GM21390 (cell line): Measurements from ENCODE around the gene DDX54.

Source experiments
- ATAC-seq: cut with Tn5 transposase; IDR thresholded peaks from one replicate; pipeline ENCODE4 v1.9.1; 2021; ENCODE audit not compliant: unreplicated experiment

Gene DDX54

GRCh38 chr12:113185180-113186032 lies at the start of gene DDX54, which contains the start of gene RITA1:
TSS of gene DDX54 (minus strand) at chr12:113185478. CDS start at chr12:113185451, 27 bp downstream.
TSS of gene RITA1 (plus strand) at chr12:113185721. CDS start at chr12:113186747, 1,026 bp downstream.
- peak; percentile 44 for ATAC-seq

GRCh38 chr12:113234483-113234882 lies 49.2 kb upstream of the DDX54 start:
- no peak for ATAC-seq

GRCh38 chr12:113233967-113234366 lies 48.7 kb upstream of the DDX54 start:
- ATAC-seq = no peak

- peak; percentile 69 for ATAC-seq
Observed at GRCh38 chr12:113232840-113233585, 47.7 kb upstream of the DDX54 start.

DNA sequence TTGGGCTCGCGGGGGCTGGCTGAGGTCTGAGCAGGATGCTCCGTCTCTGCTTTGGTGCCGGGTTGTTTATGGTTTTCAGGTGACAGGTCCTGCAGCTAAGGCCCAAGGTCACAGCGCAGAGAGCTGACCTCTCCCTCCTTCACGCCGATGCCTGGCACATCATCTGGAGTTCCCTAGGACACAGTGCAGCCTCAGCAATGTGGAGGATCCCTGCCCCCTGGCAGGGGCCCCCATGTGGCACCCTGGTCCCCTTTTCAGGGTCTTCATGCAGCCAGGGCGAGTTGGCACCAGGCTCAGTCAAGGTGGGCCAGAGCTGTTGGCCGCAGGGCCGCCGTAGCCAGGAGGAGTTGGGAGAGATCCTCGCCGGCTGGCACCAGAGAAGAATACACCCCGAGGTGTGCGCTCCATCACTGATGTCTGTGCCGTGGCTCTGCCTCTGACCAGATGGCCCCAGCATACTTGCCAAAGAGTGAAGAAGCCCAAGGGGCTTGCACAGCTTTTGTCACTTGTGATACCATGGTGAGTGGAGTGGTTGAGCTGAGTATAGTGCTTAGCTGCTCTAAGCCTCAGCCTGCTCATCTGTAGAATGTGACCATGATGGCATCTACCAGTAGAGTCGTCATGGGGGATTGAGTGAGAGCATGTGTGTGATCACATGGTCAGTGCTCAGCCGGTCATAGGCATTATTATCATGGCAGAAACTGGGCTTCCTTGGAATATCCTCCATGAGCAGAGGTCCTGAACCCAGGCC lies 47.0 kb upstream of the DDX54 start:
- no peak for ATAC-seq

- ATAC-seq = no peak
Observed at GRCh38 chr12:113231235-113232088, 46.2 kb upstream of the DDX54 start.

DNA sequence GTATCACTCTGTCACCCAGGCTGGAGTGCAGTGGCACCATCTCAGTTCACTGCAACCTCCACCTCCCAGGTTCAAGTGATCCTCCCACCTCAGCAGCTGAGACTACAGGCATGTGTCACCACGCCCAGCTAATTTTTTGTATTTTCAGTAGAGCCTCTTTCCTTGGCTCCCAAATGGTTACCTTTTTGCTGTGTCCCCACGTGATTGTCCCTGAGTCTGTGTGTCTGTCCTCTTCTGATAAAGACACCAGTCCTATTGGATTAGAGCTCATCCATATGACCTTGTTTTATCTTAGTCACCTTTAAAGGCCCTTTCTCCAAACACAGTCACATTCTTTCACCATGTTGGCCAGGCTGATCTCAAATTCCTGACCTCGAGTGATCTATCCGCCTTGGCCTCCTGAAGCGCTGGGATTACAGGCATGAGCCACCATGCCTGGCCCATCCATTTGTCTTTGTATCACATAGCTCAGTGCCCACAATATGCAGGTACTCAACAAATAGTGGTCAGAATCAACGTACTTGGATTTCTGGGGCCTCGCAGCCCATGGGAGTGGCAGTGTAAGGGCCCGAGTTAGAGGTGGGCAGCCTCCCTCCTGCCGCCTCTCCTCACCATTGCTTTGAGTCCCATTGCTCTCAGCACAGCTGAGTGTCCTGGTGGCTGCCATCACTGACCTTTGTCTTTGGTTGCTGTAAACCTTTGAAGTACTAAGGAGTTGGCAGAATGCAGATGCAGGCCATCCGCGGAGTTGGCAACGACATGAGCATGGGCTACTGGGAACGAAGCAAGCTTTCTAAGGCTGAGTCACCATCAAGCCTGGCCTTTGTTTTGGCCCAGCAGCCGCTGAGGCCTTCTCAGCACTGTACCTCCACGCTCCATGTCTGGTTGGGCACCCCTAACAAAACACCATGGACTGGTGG lies 45.3 kb upstream of the DDX54 start:
- ATAC-seq = peak; percentile 5

- no peak for ATAC-seq
Observed at GRCh38 chr12:113228394-113229028, 43.2 kb upstream of the DDX54 start.

GRCh38 chr12:113227686-113228391 lies 42.6 kb upstream of the DDX54 start:
- ATAC-seq = no peak

DNA sequence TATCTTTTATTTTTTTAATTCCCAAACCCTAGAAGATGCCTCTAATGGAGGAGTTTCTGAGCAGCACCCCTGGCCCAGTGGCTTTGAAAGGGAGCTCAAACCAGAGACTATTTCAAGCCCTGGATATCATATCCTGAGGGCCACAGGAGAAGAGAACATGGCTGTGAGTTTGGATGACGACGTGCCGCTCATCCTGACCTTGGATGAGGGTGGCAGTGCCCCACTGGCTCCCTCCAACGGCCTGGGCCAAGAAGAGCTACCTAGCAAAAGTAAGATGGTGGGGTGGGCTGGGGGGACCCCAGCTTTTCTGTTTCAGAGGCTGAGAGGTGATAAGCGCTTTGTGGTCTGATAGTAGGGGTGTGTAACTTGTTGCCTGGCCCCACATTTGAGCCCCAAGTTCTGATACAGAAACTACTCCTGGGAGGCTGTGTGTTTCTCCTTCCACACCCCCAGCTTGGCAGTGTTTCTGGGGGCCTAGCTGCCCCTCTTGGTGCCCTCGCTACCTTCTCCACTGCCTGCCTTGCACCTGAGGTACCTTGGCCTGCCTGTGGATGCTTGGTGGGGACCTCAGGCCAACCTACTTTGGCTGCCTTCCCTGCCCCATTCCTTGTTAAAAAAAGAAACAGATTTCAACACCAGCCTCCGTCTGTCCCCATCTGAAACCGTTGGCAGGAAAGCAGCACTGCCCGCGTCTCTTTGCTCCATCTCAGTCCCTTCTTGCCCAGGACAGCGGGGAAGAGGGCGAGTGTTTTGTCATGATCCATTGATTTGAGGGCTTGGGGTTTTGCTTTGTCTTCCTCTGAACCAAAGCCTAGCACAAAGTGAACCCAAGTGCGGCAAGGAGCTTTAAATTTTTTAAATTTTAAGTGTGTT lies 41.7 kb upstream of the DDX54 start:
- no peak for ATAC-seq

- no peak for ATAC-seq
Observed at GRCh38 chr12:113224955-113225354, 39.7 kb upstream of the DDX54 start.

- no peak for ATAC-seq
Observed at GRCh38 chr12:113222730-113223531, 37.7 kb upstream of the DDX54 start.

- ATAC-seq = no peak
Observed at GRCh38 chr12:113221997-113222729, 36.9 kb upstream of the DDX54 start.

DNA sequence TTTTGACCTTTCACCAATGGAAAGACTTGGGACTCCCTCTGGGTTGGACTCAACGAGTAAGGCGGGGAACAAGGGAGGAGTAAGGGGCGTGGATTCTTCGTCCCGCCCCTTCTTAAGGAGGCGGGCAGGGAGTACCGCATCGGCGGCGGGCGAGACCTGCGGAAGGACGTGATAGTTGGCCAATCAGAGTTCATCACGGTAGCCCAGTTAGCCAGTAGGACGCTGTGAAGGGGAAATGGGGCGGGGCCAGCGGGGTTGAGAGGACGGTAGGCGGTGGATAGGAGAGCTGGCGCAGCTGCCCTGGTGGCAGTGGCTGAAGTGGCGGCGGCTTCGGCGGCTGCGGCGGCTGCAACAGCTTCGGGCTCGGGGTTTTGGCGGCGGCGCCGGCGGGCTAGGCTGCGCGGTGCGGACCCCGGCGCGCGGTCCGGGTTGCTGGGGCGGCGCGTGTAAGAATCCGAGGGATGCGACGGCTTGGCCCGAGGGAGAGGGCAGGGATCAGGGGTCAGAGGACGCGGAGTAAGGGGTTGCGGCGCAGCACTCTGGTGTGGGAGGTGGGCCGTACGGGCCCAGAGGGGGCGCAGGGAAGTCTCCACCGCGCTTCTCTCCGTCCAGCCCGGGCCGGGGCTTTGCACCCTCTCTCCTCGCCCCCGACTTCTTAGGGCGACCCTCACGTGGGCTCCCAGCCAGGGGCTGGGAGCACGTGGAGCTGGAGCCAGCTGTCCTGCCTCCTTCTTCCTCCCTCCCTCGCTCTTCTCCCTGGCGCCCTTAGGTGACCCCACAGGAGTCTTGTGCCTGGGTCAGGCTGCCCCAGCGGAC lies 36.1 kb upstream of the DDX54 start, which contains the start of gene TPCN1:
Gene TPCN1 (plus strand): TSS at position 284 of the 816 bp plus-strand sequence. CDS start 5,389 bp downstream, outside the sequence.
- ATAC-seq = peak; percentile 84
